Activated T-helper 1 cell treated with anti-CD3 and anti-CD28 coated beads, Interleukin-2, amount 50 U/mL, for 16 hours (primary cell): ENCODE results near the gene PTPRG.

Source experiments
- DNase-seq, 2 donors: peaks; one replicate each; pipeline ENCODE4 v3.0.0-alpha.2; 2020; ENCODE audit warnings: low read depth in 1 of 2, low spot score in 1 of 2

PTPRG gene

GRCh38 chr3:61649381-61650170, 88.2 kb downstream of the PTPRG start:
- no peak for DNase-seq

- no peak for DNase-seq
Measured at GRCh38 chr3:61650276-61650675, 88.9 kb downstream of the PTPRG start.

- DNase-seq: no peak
Measured at GRCh38 chr3:61650719-61651410, 89.5 kb downstream of the PTPRG start.

- DNase-seq: no peak
Measured at GRCh38 chr3:61657689-61658088, 96.3 kb downstream of the PTPRG start.

- DNase-seq: no peak
Measured at GRCh38 chr3:61662861-61663260, 101.5 kb downstream of the PTPRG start.

- no peak for DNase-seq
Measured at GRCh38 chr3:61663356-61664104, 102.2 kb downstream of the PTPRG start.

GRCh38 chr3:61664105-61664482, 102.7 kb downstream of the PTPRG start:
- DNase-seq: no peak

GRCh38 chr3:61665121-61665520, 103.8 kb downstream of the PTPRG start:
- DNase-seq: no peak

GRCh38 chr3:61665987-61666386, 104.6 kb downstream of the PTPRG start:
- DNase-seq: no peak

- DNase-seq: no peak
Measured at GRCh38 chr3:61666615-61667330, 105.4 kb downstream of the PTPRG start.

GRCh38 chr3:61667383-61667782, 106.0 kb downstream of the PTPRG start:
- DNase-seq: no peak

GRCh38 chr3:61667814-61668213, 106.4 kb downstream of the PTPRG start:
- no peak for DNase-seq

GRCh38 chr3:61668317-61668864, 107.0 kb downstream of the PTPRG start:
- DNase-seq: no peak

GRCh38 chr3:61669203-61669602, 107.8 kb downstream of the PTPRG start:
- no peak for DNase-seq

- DNase-seq: no peak
Measured at GRCh38 chr3:61669668-61670299, 108.4 kb downstream of the PTPRG start.

- no peak for DNase-seq
Measured at GRCh38 chr3:61673651-61674050, 112.3 kb downstream of the PTPRG start.

- DNase-seq: no peak
Measured at GRCh38 chr3:61674596-61674995, 113.2 kb downstream of the PTPRG start.

GRCh38 chr3:61679026-61679425, 117.7 kb downstream of the PTPRG start:
- no peak for DNase-seq

GRCh38 chr3:61680617-61681016, 119.2 kb downstream of the PTPRG start:
- DNase-seq: no peak

- no peak for DNase-seq
Measured at GRCh38 chr3:61681636-61682035, 120.3 kb downstream of the PTPRG start.
